GM18870 (cell line): ENCODE data around the gene CCDC134.

Experiments
- ATAC-seq: cut with Tn5 transposase; IDR thresholded peaks from one replicate; pipeline ENCODE4 v1.9.1; 2021; ENCODE audit warnings: moderate library complexity; ENCODE audit not compliant: unreplicated experiment

The CCDC134 gene

DNA sequence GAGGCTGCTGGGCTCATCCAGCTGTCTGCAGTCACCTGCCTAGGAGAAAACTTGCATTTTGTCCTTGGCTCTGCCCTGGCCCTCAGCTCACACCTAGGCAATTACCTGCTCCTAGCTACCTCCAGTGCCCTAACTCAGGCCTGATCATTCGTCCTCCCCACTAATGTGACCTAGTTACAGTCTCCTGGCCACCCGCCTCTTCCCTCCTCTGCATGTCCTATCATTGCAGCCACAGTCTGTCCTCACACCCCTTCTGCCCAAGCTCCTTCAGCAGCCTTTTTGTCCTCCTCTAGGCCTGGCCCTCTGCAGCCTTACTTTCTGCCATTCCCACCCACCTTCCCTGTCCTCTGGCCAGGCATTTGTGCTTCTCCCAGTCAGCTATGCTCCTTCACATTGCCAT is 17.7 kb upstream of the CCDC134 start:
- no peak for ATAC-seq

GRCh38 chr22:41787331-41787730 is 13.1 kb upstream of the CCDC134 start:
- ATAC-seq = no peak

DNA sequence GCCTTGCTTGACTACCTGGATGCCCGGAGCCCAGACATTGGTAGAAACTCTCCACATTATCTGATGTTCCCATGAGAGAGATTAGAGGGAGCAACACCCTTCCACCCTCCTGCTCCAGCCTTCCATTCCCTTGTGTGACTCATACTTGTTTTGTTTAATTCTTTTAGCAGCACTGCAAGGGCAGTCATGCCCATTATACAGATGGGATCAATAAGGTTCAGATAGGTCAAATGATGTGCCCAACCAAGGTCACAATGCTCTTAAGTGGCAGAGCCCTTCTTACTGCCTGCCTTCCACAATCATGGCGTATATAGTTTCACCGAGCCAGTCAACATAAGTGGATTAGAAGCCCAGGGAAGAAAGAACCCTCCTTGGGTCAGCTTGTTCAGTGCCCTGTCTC is 6.6 kb upstream of the CCDC134 start:
- no peak for ATAC-seq

- ATAC-seq = no peak
Measured at GRCh38 chr22:41798736-41799135, 1.7 kb upstream of the CCDC134 start.

- ATAC-seq = peak; percentile 15
Measured at GRCh38 chr22:41799486-41800347, 762 bp upstream of the CCDC134 start.

- no peak for ATAC-seq
Measured at GRCh38 chr22:41801147-41801819, 804 bp downstream of the CCDC134 start.

- ATAC-seq = no peak
Measured at GRCh38 chr22:41801886-41802285, 1.4 kb downstream of the CCDC134 start.

DNA sequence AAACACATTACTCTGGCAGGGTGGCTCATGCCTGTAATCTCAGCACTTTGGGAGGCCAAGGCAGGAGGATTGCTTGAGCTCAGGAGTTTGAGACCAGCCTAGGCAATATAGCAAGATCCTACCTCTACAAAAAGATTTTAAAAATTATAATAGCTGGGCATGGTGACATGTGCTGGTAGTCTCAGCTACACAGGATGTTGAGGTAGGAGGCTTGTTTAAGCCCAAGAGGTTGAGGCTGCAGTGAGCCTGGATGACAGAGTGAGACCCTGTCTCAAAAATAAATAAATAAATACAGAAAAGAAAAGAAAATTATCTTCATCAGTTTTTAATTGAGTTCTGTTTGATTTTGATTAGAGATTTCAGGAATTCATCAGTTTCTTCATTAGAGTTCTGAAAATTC is 5.2 kb downstream of the CCDC134 start:
- ATAC-seq = no peak

DNA sequence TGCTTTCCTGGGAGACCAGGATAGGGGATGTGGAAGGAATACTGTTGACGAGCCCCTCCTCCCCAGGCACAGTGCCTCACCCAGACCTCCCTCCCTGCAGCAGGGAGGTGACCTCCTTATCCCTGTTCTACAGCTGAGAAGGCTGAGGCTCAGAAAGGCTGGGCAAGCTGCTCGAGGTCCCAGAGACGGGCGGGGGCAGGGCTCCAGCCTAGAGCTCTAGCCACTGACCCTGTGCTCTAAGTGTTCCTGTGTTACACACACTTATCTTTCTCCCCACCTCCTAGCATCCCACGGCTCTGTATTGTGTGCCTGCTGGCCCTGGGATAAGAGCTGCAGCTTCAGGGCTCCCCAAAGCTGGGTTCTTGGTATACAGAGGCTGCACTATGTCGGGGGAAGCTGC is 7.9 kb downstream of the CCDC134 start:
- no peak for ATAC-seq

- no peak for ATAC-seq
Measured at GRCh38 chr22:41810022-41810421, 9.5 kb downstream of the CCDC134 start.

GRCh38 chr22:41812805-41813545 is 12.5 kb downstream of the CCDC134 start:
- no peak for ATAC-seq

DNA sequence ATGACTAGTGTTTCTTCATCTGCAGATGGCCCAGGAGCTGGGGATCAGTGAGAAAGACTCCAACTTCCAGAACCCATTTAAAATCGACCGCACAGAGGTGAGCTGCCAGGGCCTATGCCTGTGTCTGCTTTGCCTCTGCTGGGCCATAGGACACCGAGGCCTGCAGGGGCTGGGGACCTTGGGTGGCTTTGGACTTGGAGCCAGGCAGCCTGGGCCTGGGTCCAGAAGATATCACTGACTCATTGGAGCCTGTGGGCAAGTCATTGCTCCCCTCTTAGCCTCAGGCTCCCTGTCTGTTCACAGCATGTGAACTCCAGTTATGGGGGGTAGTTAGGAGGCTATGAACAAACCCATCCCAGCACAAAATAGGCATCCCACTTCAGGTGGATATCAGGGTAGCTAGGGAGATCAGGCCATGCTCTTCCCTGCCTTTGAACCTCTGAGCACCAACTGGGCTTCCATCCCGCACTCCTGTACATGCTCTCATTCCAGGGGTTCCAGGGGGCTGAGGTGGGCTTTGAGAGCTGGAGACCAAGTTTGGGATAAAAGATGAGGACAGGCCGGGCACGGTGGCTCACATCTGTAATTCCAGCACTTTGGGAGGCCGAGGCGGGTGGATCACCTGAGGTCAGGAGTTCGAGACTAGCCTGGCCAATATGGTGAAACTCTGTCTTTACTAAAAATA is 13.4 kb downstream of the CCDC134 start:
- no peak for ATAC-seq

DNA sequence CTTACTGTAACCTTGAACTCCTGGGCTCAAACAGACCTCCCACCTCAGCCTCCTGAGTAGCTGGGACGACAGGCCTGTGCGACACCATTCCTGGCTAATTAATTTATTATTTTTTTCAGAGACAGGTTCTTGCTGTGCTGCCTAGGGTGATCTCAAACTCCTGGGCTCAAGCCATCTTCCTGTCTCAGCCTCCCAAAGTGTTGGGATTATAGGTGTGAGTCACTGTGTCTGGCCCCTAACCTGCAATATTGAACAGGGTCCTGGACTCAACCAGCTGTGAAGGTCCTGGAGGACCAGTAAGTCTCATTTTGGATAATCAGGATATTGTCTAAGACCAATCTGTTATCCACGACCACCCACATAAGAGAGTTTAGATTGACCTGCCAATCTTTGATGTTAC is 15.2 kb downstream of the CCDC134 start:
- ATAC-seq = no peak

DNA sequence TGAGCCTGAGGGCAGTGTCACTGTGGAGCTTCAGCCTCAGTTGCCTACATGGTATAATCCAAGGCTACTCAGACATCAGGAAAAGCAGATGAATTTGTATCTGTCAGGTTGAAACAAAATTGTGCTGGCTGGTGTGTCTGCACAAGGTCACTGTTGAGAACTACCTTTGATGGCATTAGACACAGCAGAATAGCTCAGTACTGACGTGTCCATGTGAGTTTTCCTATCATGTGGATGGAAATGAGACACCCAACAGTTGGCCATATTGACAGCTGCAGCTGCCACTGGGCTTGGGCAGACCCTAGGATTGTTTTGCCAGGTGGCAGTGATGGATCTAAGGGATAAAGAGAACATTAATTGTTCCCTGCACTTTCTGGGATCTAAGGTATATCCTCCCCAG is 15.8 kb downstream of the CCDC134 start:
- no peak for ATAC-seq

- no peak for ATAC-seq
Measured at GRCh38 chr22:41816871-41817270, 16.4 kb downstream of the CCDC134 start.

- ATAC-seq = no peak
Measured at GRCh38 chr22:41818011-41818410, 17.5 kb downstream of the CCDC134 start.

- no peak for ATAC-seq
Measured at GRCh38 chr22:41818596-41818995, 18.1 kb downstream of the CCDC134 start.

DNA sequence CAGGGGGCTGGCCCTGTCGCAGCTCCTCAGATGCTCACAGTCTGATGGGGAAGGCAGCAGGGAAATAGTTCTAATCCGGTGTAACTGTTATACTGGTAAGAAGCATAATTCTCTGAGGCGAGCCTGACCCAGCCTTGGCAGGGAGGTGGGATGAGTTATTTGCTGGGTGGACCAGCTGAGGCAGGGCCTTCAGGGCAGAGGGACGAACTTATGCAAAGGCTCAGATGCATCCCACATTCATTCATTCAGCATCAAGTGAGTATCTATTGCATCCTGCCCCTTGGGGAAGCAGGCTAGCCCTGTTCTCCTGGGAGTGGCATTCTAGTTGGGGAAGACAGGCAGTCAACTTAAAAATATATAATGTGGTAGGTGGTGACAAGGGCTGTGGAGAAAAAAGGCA is 18.8 kb downstream of the CCDC134 start:
- no peak for ATAC-seq

- ATAC-seq = no peak
Measured at GRCh38 chr22:41820447-41820846, 20.0 kb downstream of the CCDC134 start.

DNA sequence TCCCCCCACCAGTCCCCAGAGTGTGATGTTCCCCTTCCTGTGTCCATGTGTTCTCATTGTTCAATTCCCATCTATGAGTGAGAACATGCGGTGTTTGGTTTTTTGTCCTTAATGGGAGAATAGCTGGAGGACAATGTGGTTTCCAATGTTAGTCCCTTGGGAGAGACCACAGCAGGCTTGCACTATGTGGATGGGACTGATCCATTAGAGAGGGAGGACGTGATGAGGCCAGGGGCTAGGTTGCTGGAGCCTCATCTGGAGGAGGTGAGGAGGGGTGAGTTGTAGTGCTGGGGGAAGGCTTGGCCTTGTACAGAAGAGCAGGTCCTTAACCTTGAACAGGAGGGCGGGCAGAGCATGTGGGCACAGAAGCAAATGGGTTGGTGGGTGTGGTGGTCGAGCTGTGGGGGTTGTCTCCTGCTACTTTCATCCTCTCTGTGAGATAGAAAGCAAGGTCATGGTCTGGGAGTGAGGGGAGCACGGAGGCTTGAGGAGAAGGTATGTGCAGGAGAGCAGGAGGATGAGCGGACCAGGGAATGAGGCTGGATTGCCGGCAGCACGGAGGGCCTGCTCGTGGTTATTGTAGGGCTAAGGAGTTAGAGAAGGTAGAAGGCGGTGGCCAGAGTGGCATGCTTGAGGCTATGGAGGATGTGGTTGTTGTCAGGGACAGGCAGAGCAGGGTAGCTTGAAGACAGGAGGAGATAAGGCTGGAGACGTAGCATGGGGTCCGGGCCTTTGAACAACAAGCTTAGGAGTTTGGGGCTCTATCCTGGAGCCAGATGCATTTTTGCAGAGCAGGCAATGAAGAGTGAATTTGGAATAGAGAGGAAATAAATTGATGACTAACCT is 21.2 kb downstream of the CCDC134 start:
- ATAC-seq = no peak
